Erythroblast (primary cell): ENCODE measurements around the gene SH3D19.

Experiments used
- GATA1 ChIP-seq: IDR thresholded peaks from 2 replicates; pipeline ENCODE4 v1.6.1; 2011; ENCODE audit warnings: low read depth, mild to moderate bottlenecking, control low read depth, low read length, moderate library complexity
- POLR2A ChIP-seq: IDR thresholded peaks from 2 replicates; pipeline ENCODE4 v1.6.1; 2011; ENCODE audit warnings: mild to moderate bottlenecking, low read length

DNA sequence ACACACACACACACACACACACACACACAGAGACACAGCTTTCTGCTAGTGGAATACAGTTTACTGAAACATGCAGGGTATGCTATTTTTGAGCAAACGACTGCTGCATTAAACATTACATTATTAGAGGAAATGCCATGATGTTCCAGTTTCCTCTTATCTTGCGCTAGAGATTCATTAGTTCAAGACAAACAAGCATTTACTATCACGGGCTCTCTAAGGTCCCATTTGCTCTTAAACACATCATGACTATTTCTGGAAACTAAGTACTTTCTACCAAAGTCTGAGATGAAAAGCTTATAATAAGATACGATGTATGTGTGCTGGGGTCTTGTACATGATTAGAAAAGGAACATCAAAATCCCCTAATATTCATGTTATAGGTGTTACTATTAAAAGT lies 177.1 kb downstream of the SH3D19 start:
- TF ChIP-seq GATA1 (no peak), POLR2A (no peak)
